IMR-90 (cell line): ENCODE results near the gene SNRPA1.

Source experiments
- CEBPB ChIP-seq: IDR thresholded peaks from 2 replicates; pipeline ENCODE4 v1.6.1; 2012; ENCODE audit warnings: low read depth, low read length, improper control_type of control experiment
- CHD1 ChIP-seq: IDR thresholded peaks from 2 replicates; pipeline ENCODE4 v1.6.1; 2012; ENCODE audit warnings: low read depth, low read length, improper control_type of control experiment
- FOS ChIP-seq: fragments of 150-350 bp; IDR thresholded peaks from 2 replicates; pipeline ENCODE4 v1.6.1; 2016; ENCODE audit warnings: low read depth, low read length
- MAZ ChIP-seq: IDR thresholded peaks from 2 replicates; pipeline ENCODE4 v1.6.1; 2012; ENCODE audit warnings: low read depth, mild to moderate bottlenecking, low read length, improper control_type of control experiment, moderate library complexity, borderline replicate concordance
- MXI1 ChIP-seq: IDR thresholded peaks from 2 replicates; pipeline ENCODE4 v1.6.1; 2012; ENCODE audit warnings: low read depth, mild to moderate bottlenecking, low read length, moderate library complexity, borderline replicate concordance
- NFE2L2 ChIP-seq: fragments of 150-350 bp; IDR thresholded peaks from 2 replicates; pipeline ENCODE4 v1.6.1; 2016; ENCODE audit warnings: low read depth, mild to moderate bottlenecking, low read length
- POLR2A ChIP-seq: IDR thresholded peaks from 2 replicates; pipeline ENCODE4 v1.6.1; 2012; ENCODE audit warnings: mild to moderate bottlenecking, low read depth, low read length
- RAD21 ChIP-seq: IDR thresholded peaks from 2 replicates; pipeline ENCODE4 v1.6.1; 2012; ENCODE audit warnings: low read length, improper control_type of control experiment
- RCOR1 ChIP-seq: IDR thresholded peaks from 2 replicates; pipeline ENCODE4 v1.6.1; 2012; ENCODE audit warnings: mild to moderate bottlenecking, low read length, improper control_type of control experiment; ENCODE audit not compliant: insufficient replicate concordance
- RFX5 ChIP-seq: IDR thresholded peaks from 2 replicates; pipeline ENCODE4 v1.8.0; 2012; ENCODE audit warnings: low read depth, mild to moderate bottlenecking, low read length, moderate library complexity
- SMC3 ChIP-seq: fragments of 150-350 bp; IDR thresholded peaks from 2 replicates; pipeline ENCODE4 v1.6.1; 2016; ENCODE audit warnings: low read depth, mild to moderate bottlenecking, antibody characterized with exemption, low read length, moderate library complexity
- TF ChIP-seq, protein P1 (sequence below): conservative IDR thresholded peaks from 2 replicates; pipeline ENCODE4 v1.5.1; 2012; ENCODE audit warnings: mild to moderate bottlenecking, low read depth, low read length, improper control_type of control experiment
- TF ChIP-seq, protein P2 (sequence below): fragments of 150-350 bp; IDR thresholded peaks from 2 replicates; pipeline ENCODE4 v1.6.1; 2017; ENCODE audit warnings: mild to moderate bottlenecking, antibody characterized with exemption, low read length, low read depth
- TF ChIP-seq, protein P3 (sequence below): fragments of 150-350 bp; IDR thresholded peaks from 2 replicates; pipeline ENCODE4 v1.6.1; 2016; ENCODE audit warnings: low read depth, mild to moderate bottlenecking, low read length, moderate library complexity, borderline replicate concordance

DNA sequence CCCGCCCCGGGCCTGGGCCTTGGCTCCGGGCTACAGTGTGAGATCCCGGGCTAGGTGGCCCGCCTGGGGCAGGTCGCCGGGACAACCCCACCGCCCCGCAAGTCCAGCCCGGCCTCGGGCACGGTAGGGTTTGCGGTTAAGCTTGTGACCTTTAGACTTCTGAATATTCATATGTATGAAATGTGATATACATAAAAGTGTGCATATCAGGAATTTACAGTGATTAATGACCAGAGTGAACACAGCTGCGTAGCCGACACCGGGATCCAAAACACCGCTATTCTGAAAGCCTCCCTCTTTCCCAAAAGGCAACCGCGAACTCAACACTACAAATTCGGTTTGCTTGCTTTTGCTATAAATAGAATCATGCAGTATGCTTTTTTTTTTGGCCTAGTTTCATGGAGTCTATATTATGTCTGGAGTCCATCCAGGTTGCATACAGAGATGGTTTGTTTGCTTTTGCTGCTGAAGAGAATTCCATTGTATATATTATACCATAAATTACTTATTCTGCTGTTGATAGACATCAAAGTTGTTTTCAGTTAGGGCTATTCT is 636 bp upstream of the SNRPA1 start:
- TF ChIP-seq, protein P1, sequence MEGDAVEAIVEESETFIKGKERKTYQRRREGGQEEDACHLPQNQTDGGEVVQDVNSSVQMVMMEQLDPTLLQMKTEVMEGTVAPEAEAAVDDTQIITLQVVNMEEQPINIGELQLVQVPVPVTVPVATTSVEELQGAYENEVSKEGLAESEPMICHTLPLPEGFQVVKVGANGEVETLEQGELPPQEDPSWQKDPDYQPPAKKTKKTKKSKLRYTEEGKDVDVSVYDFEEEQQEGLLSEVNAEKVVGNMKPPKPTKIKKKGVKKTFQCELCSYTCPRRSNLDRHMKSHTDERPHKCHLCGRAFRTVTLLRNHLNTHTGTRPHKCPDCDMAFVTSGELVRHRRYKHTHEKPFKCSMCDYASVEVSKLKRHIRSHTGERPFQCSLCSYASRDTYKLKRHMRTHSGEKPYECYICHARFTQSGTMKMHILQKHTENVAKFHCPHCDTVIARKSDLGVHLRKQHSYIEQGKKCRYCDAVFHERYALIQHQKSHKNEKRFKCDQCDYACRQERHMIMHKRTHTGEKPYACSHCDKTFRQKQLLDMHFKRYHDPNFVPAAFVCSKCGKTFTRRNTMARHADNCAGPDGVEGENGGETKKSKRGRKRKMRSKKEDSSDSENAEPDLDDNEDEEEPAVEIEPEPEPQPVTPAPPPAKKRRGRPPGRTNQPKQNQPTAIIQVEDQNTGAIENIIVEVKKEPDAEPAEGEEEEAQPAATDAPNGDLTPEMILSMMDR = no peak
- TF ChIP-seq FOS = no peak
- TF ChIP-seq RAD21 = no peak
- no peak for TF ChIP-seq POLR2A
- TF ChIP-seq MAZ = no peak
- TF ChIP-seq, protein P2, sequence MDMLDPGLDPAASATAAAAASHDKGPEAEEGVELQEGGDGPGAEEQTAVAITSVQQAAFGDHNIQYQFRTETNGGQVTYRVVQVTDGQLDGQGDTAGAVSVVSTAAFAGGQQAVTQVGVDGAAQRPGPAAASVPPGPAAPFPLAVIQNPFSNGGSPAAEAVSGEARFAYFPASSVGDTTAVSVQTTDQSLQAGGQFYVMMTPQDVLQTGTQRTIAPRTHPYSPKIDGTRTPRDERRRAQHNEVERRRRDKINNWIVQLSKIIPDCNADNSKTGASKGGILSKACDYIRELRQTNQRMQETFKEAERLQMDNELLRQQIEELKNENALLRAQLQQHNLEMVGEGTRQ = no peak
- TF ChIP-seq MXI1 = no peak
- TF ChIP-seq RFX5 = no peak
- TF ChIP-seq RCOR1 = no peak
- no peak for TF ChIP-seq SMC3
- TF ChIP-seq CHD1 = no peak
- no peak for TF ChIP-seq CEBPB
- TF ChIP-seq NFE2L2 = no peak
- TF ChIP-seq, protein P3, sequence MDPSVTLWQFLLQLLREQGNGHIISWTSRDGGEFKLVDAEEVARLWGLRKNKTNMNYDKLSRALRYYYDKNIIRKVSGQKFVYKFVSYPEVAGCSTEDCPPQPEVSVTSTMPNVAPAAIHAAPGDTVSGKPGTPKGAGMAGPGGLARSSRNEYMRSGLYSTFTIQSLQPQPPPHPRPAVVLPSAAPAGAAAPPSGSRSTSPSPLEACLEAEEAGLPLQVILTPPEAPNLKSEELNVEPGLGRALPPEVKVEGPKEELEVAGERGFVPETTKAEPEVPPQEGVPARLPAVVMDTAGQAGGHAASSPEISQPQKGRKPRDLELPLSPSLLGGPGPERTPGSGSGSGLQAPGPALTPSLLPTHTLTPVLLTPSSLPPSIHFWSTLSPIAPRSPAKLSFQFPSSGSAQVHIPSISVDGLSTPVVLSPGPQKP = no peak
